Measurements from ENCODE around the gene NUP62. TPM values are rescaled to one million over a fixed set of nuclear protein-coding genes. Genes with fewer than 3 reads are reported as not detected.
"Not testable (repeated sequence)": the region's sequence is repeated elsewhere in the genome, so short reads cannot be mapped to it uniquely, and the experiment has no call there.

The NUP62 gene
- total and polyA plus RNA-seq, 7 experiments from 2014 or later: 26.9 to 130 (median 52.4) TPM

DNA sequence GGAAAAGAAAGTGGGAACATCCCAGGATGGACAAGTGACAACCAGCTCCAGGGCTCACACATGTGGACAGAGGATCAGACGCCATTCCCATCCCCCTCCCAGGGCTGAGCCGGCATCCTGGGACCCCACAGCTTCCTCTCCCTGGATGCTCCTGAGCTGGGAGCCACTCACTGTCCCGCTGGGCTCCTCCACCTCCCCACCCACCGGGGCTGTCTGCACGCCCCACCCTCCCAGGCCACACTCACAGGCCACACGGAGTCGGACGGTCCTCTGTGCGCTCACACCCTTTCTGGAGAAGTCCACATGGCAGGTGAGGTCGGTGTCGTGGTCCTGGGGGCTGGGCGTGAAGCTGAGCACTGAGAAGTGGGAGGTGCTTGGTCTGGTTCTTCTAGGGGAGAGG, 30.6 kb upstream of the NUP62 start:
- H3K4me3 ChIP-seq (ENCODE audit: low read length); H3K4me3 Mint-ChIP-seq; H3K36me3 Mint-ChIP-seq; POLR2A ChIA-PET; H3K36me3 ChIP-seq (ENCODE audit: control insufficient read depth in 2 of 3, insufficient read depth in 3 of 3, low read length in 3 of 3); H3K27ac ChIP-seq (ENCODE audit: low read depth, low read length); H3K9me3 Mint-ChIP-seq; DNase-seq; H3K4me1 Mint-ChIP-seq; H3K4me1 ChIP-seq (ENCODE audit: control insufficient read depth in 2 of 2, insufficient read depth in 2 of 2, low read length in 2 of 2); H3K27ac Mint-ChIP-seq; H3K27me3 ChIP-seq (ENCODE audit: control insufficient read depth in 2 of 2, insufficient read depth in 2 of 2, low read length in 2 of 2); CTCF ChIA-PET; intact Hi-C loops (cut with micrococcal nuclease); H3K9me3 ChIP-seq (ENCODE audit: control insufficient read depth in 2 of 3, low read length in 3 of 3); ATAC-seq: not testable (repeated sequence)
- peaks cover 0 to 17% (median 5%) of the 10 kb centered on the region in 5 donors for H3K27me3 Mint-ChIP-seq

- DNase-seq; H3K9me3 Mint-ChIP-seq; H3K36me3 ChIP-seq (ENCODE audit: control insufficient read depth in 2 of 3, insufficient read depth in 3 of 3, low read length in 3 of 3); ATAC-seq; H3K4me3 ChIP-seq (ENCODE audit: low read length); intact Hi-C loops (cut with micrococcal nuclease); H3K4me1 Mint-ChIP-seq; CTCF ChIA-PET; H3K27ac Mint-ChIP-seq; H3K27ac ChIP-seq (ENCODE audit: low read depth, low read length); POLR2A ChIA-PET; H3K9me3 ChIP-seq (ENCODE audit: control insufficient read depth in 2 of 3, low read length in 3 of 3); H3K36me3 Mint-ChIP-seq; H3K4me1 ChIP-seq (ENCODE audit: control insufficient read depth in 2 of 2, insufficient read depth in 2 of 2, low read length in 2 of 2); H3K4me3 Mint-ChIP-seq; H3K27me3 ChIP-seq (ENCODE audit: control insufficient read depth in 2 of 2, insufficient read depth in 2 of 2, low read length in 2 of 2): not testable (repeated sequence)
- H3K27me3 Mint-ChIP-seq: peaks cover 0 to 18% (median 7%) of the 10 kb centered on the region in 5 donors
Observed at GRCh38 chr19:49958596-49958995, 29.3 kb upstream of the NUP62 start.

DNA sequence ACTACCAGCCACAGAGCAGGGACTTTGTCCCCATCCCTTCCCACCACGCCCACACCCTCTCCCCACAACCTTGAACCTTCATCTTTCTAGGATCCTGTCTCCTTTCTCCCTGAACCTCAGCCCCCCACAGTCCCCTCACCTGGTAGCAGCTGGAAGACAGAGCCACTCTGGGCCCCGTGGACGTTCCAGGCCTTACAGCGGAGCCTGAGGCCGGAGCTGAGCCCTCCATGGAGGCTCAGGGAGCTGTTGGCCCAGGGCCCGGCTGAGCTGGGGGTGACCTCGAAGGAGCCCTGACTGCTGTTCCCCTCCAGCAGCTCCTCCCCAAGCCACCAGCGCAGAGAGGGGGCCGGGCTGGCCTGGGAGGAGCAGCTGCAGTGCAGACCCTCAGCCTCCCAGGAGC, 28.8 kb upstream of the NUP62 start:
- H3K27me3 ChIP-seq (ENCODE audit: control insufficient read depth in 2 of 2, insufficient read depth in 2 of 2, low read length in 2 of 2); CTCF ChIA-PET; POLR2A ChIA-PET; DNase-seq; ATAC-seq; H3K4me3 Mint-ChIP-seq; H3K27ac Mint-ChIP-seq; H3K9me3 ChIP-seq (ENCODE audit: control insufficient read depth in 2 of 3, low read length in 3 of 3); H3K4me1 ChIP-seq (ENCODE audit: control insufficient read depth in 2 of 2, insufficient read depth in 2 of 2, low read length in 2 of 2); H3K9me3 Mint-ChIP-seq; H3K36me3 Mint-ChIP-seq; H3K36me3 ChIP-seq (ENCODE audit: control insufficient read depth in 2 of 3, insufficient read depth in 3 of 3, low read length in 3 of 3); intact Hi-C loops (cut with micrococcal nuclease); H3K27ac ChIP-seq (ENCODE audit: low read depth, low read length); H3K4me3 ChIP-seq (ENCODE audit: low read length): not testable (repeated sequence)
- H3K27me3 Mint-ChIP-seq: peaks cover 0 to 19% (median 8%) of the 10 kb centered on the region in 5 donors
- H3K4me1 Mint-ChIP-seq: peaks cover 0 to 12% (median 8%) of the 10 kb centered on the region in 7 donors

DNA sequence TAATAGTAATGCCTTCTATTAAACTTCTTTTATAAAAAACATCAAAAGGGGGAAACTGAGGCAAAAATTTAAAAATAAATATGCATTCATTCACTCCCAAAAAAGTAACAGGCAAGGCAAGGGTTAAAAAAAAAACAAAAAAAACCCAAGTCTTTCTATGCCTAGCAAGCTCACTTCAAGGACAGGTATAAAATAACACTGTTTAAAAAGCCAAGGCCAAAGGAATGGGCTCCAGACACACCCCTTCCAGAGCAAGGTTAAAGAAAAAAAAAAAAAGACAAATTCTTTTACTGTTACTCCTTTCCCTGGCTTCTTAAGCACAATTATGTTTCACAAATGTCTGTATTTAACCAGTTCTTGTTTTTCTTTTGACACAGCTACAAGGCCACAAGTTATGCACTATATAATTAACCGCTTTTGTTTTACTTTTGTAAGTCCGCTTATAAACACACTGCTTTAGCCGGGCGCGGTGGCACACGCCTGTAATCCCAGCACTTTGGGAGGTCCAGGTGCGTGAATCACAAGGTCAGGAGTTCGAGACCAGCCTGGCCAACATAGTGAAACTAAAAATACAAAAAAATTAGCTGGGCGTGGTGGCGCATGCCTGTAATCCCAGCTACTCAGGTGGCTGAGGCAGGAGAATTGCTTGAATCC, 28.1 kb upstream of the NUP62 start:
- no peaks in the 10 kb centered on the region for H3K36me3 Mint-ChIP-seq
- ATAC-seq: no peak
- ChIA-PET CTCF (no interaction called here), POLR2A (no interaction called here)
- H3K4me1 Mint-ChIP-seq: peaks cover 0 to 12% (median 8%) of the 10 kb centered on the region in 7 donors
- H3K27me3 Mint-ChIP-seq: peaks cover 0 to 25% (median 8%) of the 10 kb centered on the region in 5 donors
- H3K27me3 ChIP-seq (ENCODE audit: control insufficient read depth in 2 of 2, insufficient read depth in 2 of 2, low read length in 2 of 2): no peaks in the 10 kb centered on the region
- H3K4me3 Mint-ChIP-seq: no peak overlapping the region
- intact Hi-C loops (cut with micrococcal nuclease): no loop called here
- no peak overlapping the region for H3K27ac ChIP-seq (ENCODE audit: low read depth, low read length)
- H3K36me3 ChIP-seq (ENCODE audit: control insufficient read depth in 2 of 3, insufficient read depth in 3 of 3, low read length in 3 of 3): no peaks in the 10 kb centered on the region
- DNase-seq: no peak
- H3K4me3 ChIP-seq (ENCODE audit: low read length): no peak overlapping the region
- no peaks in the 10 kb centered on the region for H3K9me3 ChIP-seq (ENCODE audit: control insufficient read depth in 2 of 3, low read length in 3 of 3)
- H3K4me1 ChIP-seq (ENCODE audit: control insufficient read depth in 2 of 2, insufficient read depth in 2 of 2, low read length in 2 of 2): no peaks in the 10 kb centered on the region
- H3K27ac Mint-ChIP-seq: no peak overlapping the region
- peaks cover 0 to 5% (median 0%) of the 10 kb centered on the region in 11 donors for H3K9me3 Mint-ChIP-seq

- peaks cover 0 to 32% (median 13%) of the 10 kb centered on the region in 5 donors for H3K27me3 Mint-ChIP-seq
- intact Hi-C loops (cut with micrococcal nuclease): no loop called here
- no peak overlapping the region for H3K27ac Mint-ChIP-seq
- H3K27me3 ChIP-seq (ENCODE audit: control insufficient read depth in 2 of 2, insufficient read depth in 2 of 2, low read length in 2 of 2): no peaks in the 10 kb centered on the region
- H3K27ac ChIP-seq (ENCODE audit: low read depth, low read length): no peak overlapping the region
- H3K4me3 Mint-ChIP-seq: no peak overlapping the region
- no peak for DNase-seq
- no peak overlapping the region for H3K4me3 ChIP-seq (ENCODE audit: low read length)
- ATAC-seq: no peak
- H3K9me3 Mint-ChIP-seq: peaks cover 0 to 1% (median 0%) of the 10 kb centered on the region in 11 donors
- no peaks in the 10 kb centered on the region for H3K36me3 Mint-ChIP-seq
- H3K4me1 ChIP-seq (ENCODE audit: control insufficient read depth in 2 of 2, insufficient read depth in 2 of 2, low read length in 2 of 2): no peaks in the 10 kb centered on the region
- peaks cover 0 to 12% (median 8%) of the 10 kb centered on the region in 7 donors for H3K4me1 Mint-ChIP-seq
- H3K9me3 ChIP-seq (ENCODE audit: control insufficient read depth in 2 of 3, low read length in 3 of 3): no peaks in the 10 kb centered on the region
- CTCF ChIA-PET: no interaction called here
- POLR2A ChIA-PET: no interaction called here
- H3K36me3 ChIP-seq (ENCODE audit: control insufficient read depth in 2 of 3, insufficient read depth in 3 of 3, low read length in 3 of 3): no peaks in the 10 kb centered on the region
Observed at GRCh38 chr19:49956115-49956495, 26.8 kb upstream of the NUP62 start.

GRCh38 chr19:49954933-49955332, 25.6 kb upstream of the NUP62 start:
- Histone ChIP-seq H3K27me3 (ENCODE audit: control insufficient read depth in 2 of 2, insufficient read depth in 2 of 2, low read length in 2 of 2) (no peaks in the 10 kb centered on the region), H3K4me1 (ENCODE audit: control insufficient read depth in 2 of 2, insufficient read depth in 2 of 2, low read length in 2 of 2) (no peaks in the 10 kb centered on the region), H3K4me3 (ENCODE audit: low read length) (no peak overlapping the region), H3K27ac (ENCODE audit: low read depth, low read length) (no peak overlapping the region), H3K36me3 (ENCODE audit: control insufficient read depth in 2 of 3, insufficient read depth in 3 of 3, low read length in 3 of 3) (no peaks in the 10 kb centered on the region), H3K9me3 (ENCODE audit: control insufficient read depth in 2 of 3, low read length in 3 of 3) (no peaks in the 10 kb centered on the region)
- DNase-seq (no peak), ATAC-seq (no peak)
- no peak overlapping the region for H3K4me3 Mint-ChIP-seq
- ChIA-PET CTCF (no interaction called here), POLR2A (no interaction called here)
- peaks cover 0 to 1% (median 0%) of the 10 kb centered on the region in 11 donors for H3K9me3 Mint-ChIP-seq
- no peak overlapping the region for H3K27ac Mint-ChIP-seq
- no peaks in the 10 kb centered on the region for H3K36me3 Mint-ChIP-seq
- peaks cover 0 to 12% (median 8%) of the 10 kb centered on the region in 7 donors for H3K4me1 Mint-ChIP-seq
- intact Hi-C loops (cut with micrococcal nuclease): no loop called here
- H3K27me3 Mint-ChIP-seq: peaks cover 5 to 38% (median 15%) of the 10 kb centered on the region in 5 donors

- H3K27ac Mint-ChIP-seq: no peak overlapping the region
- ChIA-PET POLR2A (no interaction called here), CTCF (interaction anchor here (1.0 kb wide), 1 partner anchor 14 kb away, joined by 5 read pairs; no protein-coding TSS in a partner anchor)
- Histone ChIP-seq H3K9me3 (ENCODE audit: control insufficient read depth in 2 of 3, low read length in 3 of 3) (no peaks in the 10 kb centered on the region), H3K36me3 (ENCODE audit: control insufficient read depth in 2 of 3, insufficient read depth in 3 of 3, low read length in 3 of 3) (no peaks in the 10 kb centered on the region), H3K27me3 (ENCODE audit: control insufficient read depth in 2 of 2, insufficient read depth in 2 of 2, low read length in 2 of 2) (no peaks in the 10 kb centered on the region), H3K4me1 (ENCODE audit: control insufficient read depth in 2 of 2, insufficient read depth in 2 of 2, low read length in 2 of 2) (no peaks in the 10 kb centered on the region), H3K27ac (ENCODE audit: low read depth, low read length) (no peak overlapping the region), H3K4me3 (ENCODE audit: low read length) (no peak overlapping the region)
- peaks cover 0 to 1% (median 0%) of the 10 kb centered on the region in 11 donors for H3K9me3 Mint-ChIP-seq
- no peak for ATAC-seq
- no peak for DNase-seq
- H3K36me3 Mint-ChIP-seq: no peaks in the 10 kb centered on the region
- no peak overlapping the region for H3K4me3 Mint-ChIP-seq
- H3K27me3 Mint-ChIP-seq: peaks cover 5 to 38% (median 15%) of the 10 kb centered on the region in 5 donors
- peaks cover 0 to 12% (median 8%) of the 10 kb centered on the region in 7 donors for H3K4me1 Mint-ChIP-seq
- intact Hi-C loops (cut with micrococcal nuclease): no loop called here
Observed at GRCh38 chr19:49954092-49954829, 25.0 kb upstream of the NUP62 start.
